SJCRH30 (cell line): ENCODE results near the gene ACTL8. TPM values are rescaled to one million over a fixed set of nuclear protein-coding genes. Genes with fewer than 3 reads are reported as not detected.

Experiments used
- DNase-seq, 2 experiments: peaks; one replicate each; pipeline ENCODE4 v3.0.0-alpha.2; 2015 to 2020
- H3K27ac ChIP-seq: fragments of 250-450 bp; sonication (Bioruptor Pico); 2 replicates; pipeline ENCODE4 v1.5.1; 2020; ENCODE audit warnings: mild to moderate bottlenecking, moderate library complexity
- H3K27me3 ChIP-seq: fragments of 250-450 bp; sonication (Bioruptor Pico); 2 replicates; pipeline ENCODE4 v1.5.1; 2020; ENCODE audit warnings: mild to moderate bottlenecking, moderate library complexity
- H3K36me3 ChIP-seq: fragments of 250-450 bp; sonication (Bioruptor Pico); 2 replicates; pipeline ENCODE4 v1.5.1; 2020; ENCODE audit warnings: mild to moderate bottlenecking, moderate library complexity
- H3K4me1 ChIP-seq: fragments of 250-450 bp; sonication (Bioruptor Pico); 2 replicates; pipeline ENCODE4 v1.5.1; 2020; ENCODE audit warnings: mild to moderate bottlenecking, moderate library complexity
- H3K4me3 ChIP-seq: fragments of 250-450 bp; sonication (Bioruptor Pico); 2 replicates; pipeline ENCODE4 v1.5.1; 2020; ENCODE audit warnings: mild to moderate bottlenecking, moderate library complexity
- H3K9me3 ChIP-seq: fragments of 250-450 bp; sonication (Bioruptor Pico); replicated peaks from 2 replicates; pipeline ENCODE4 v1.5.1; 2020; ENCODE audit warnings: mild to moderate bottlenecking, moderate library complexity
- total RNA-seq: library from RNA; depleted of rRNA; stranded (reverse); fragments of >200 nt; shearing (Covaris generic); gene quantifications from 2 replicates; pipeline ENCODE4 v1.2.3, GENCODE V29; 2014

The ACTL8 gene
- total RNA-seq, 1 experiment from 2014 or later: 0.08 TPM

GRCh38 chr1:17728123-17728712 is 26.9 kb upstream of the ACTL8 start:
- no peak overlapping the region for H3K4me3 ChIP-seq
- no peak overlapping the region for H3K27ac ChIP-seq
- H3K9me3 ChIP-seq: no peaks in the 10 kb centered on the region
- no peaks in the 10 kb centered on the region for H3K36me3 ChIP-seq
- no peaks in the 10 kb centered on the region for H3K4me1 ChIP-seq
- peaks cover 18% of the 10 kb centered on the region; the same call in 1 of the 2 replicates for H3K27me3 ChIP-seq
- DNase-seq: no peak

GRCh38 chr1:17729248-17729647 is 25.9 kb upstream of the ACTL8 start:
- no peak overlapping the region for H3K27ac ChIP-seq
- peaks cover 22% of the 10 kb centered on the region; the same call in 1 of the 2 replicates for H3K27me3 ChIP-seq
- DNase-seq: no peak
- H3K4me3 ChIP-seq: no peak overlapping the region
- no peaks in the 10 kb centered on the region for H3K4me1 ChIP-seq
- no peaks in the 10 kb centered on the region for H3K9me3 ChIP-seq
- no peaks in the 10 kb centered on the region for H3K36me3 ChIP-seq

- Histone ChIP-seq H3K4me1 (no peaks in the 10 kb centered on the region), H3K9me3 (no peaks in the 10 kb centered on the region), H3K36me3 (no peaks in the 10 kb centered on the region), H3K27ac (no peak overlapping the region), H3K4me3 (no peak overlapping the region), H3K27me3 (peaks cover 26% of the 10 kb centered on the region; the same call in 1 of the 2 replicates)
- no peak for DNase-seq
Observed at GRCh38 chr1:17729909-17730308, 25.2 kb upstream of the ACTL8 start.

- DNase-seq: no peak
- Histone ChIP-seq H3K36me3 (no peaks in the 10 kb centered on the region), H3K27ac (no peak overlapping the region), H3K4me3 (no peak overlapping the region), H3K27me3 (peaks cover 24% of the 10 kb centered on the region; the same call in 1 of the 2 replicates), H3K4me1 (no peaks in the 10 kb centered on the region), H3K9me3 (no peaks in the 10 kb centered on the region)
Observed at GRCh38 chr1:17731460-17731859, 23.7 kb upstream of the ACTL8 start.

- Histone ChIP-seq H3K4me3 (no peak overlapping the region), H3K36me3 (no peaks in the 10 kb centered on the region), H3K27me3 (peaks cover 33% of the 10 kb centered on the region; the same call in 1 of the 2 replicates), H3K4me1 (no peaks in the 10 kb centered on the region), H3K27ac (no peak overlapping the region), H3K9me3 (no peaks in the 10 kb centered on the region)
- no peak for DNase-seq
Observed at GRCh38 chr1:17732475-17732874, 22.7 kb upstream of the ACTL8 start.

- Histone ChIP-seq H3K27ac (no peak overlapping the region), H3K4me1 (no peaks in the 10 kb centered on the region), H3K27me3 (peaks cover 33% of the 10 kb centered on the region; the same call in 1 of the 2 replicates), H3K9me3 (no peaks in the 10 kb centered on the region), H3K4me3 (no peak overlapping the region), H3K36me3 (no peaks in the 10 kb centered on the region)
- DNase-seq: no peak
Observed at GRCh38 chr1:17733661-17734060, 21.5 kb upstream of the ACTL8 start.

- Histone ChIP-seq H3K36me3 (no peaks in the 10 kb centered on the region), H3K27ac (no peak overlapping the region), H3K9me3 (no peaks in the 10 kb centered on the region), H3K27me3 (peaks cover 33% of the 10 kb centered on the region; the same call in 1 of the 2 replicates), H3K4me1 (no peaks in the 10 kb centered on the region), H3K4me3 (no peak overlapping the region)
- no peak for DNase-seq
Observed at GRCh38 chr1:17734609-17735008, 20.5 kb upstream of the ACTL8 start.

GRCh38 chr1:17735348-17735747 is 19.8 kb upstream of the ACTL8 start:
- H3K36me3 ChIP-seq: no peaks in the 10 kb centered on the region
- no peak for DNase-seq
- no peaks in the 10 kb centered on the region for H3K4me1 ChIP-seq
- H3K4me3 ChIP-seq: no peak overlapping the region
- no peaks in the 10 kb centered on the region for H3K9me3 ChIP-seq
- H3K27ac ChIP-seq: no peak overlapping the region
- peaks cover 30% of the 10 kb centered on the region; the same call in 1 of the 2 replicates for H3K27me3 ChIP-seq

- no peaks in the 10 kb centered on the region for H3K4me1 ChIP-seq
- no peak overlapping the region for H3K4me3 ChIP-seq
- DNase-seq: no peak
- no peak overlapping the region for H3K27ac ChIP-seq
- H3K36me3 ChIP-seq: no peaks in the 10 kb centered on the region
- no peaks in the 10 kb centered on the region for H3K9me3 ChIP-seq
- peaks cover 30% of the 10 kb centered on the region; the same call in 1 of the 2 replicates for H3K27me3 ChIP-seq
Observed at GRCh38 chr1:17735793-17736192, 19.3 kb upstream of the ACTL8 start.

GRCh38 chr1:17736625-17737024 is 18.5 kb upstream of the ACTL8 start:
- no peaks in the 10 kb centered on the region for H3K9me3 ChIP-seq
- H3K27me3 ChIP-seq: peaks cover 30% of the 10 kb centered on the region; the same call in 1 of the 2 replicates
- H3K36me3 ChIP-seq: no peaks in the 10 kb centered on the region
- H3K4me1 ChIP-seq: no peaks in the 10 kb centered on the region
- no peak for DNase-seq
- H3K4me3 ChIP-seq: no peak overlapping the region
- no peak overlapping the region for H3K27ac ChIP-seq

- H3K27ac ChIP-seq: no peak overlapping the region
- H3K27me3 ChIP-seq: peaks cover 25% of the 10 kb centered on the region; the same call in 1 of the 2 replicates
- H3K36me3 ChIP-seq: no peaks in the 10 kb centered on the region
- H3K9me3 ChIP-seq: no peaks in the 10 kb centered on the region
- H3K4me1 ChIP-seq: no peaks in the 10 kb centered on the region
- no peak overlapping the region for H3K4me3 ChIP-seq
- no peak for DNase-seq
Observed at GRCh38 chr1:17739050-17739449, 16.1 kb upstream of the ACTL8 start.

- peaks cover 31% of the 10 kb centered on the region; the same call in 1 of the 2 replicates for H3K27me3 ChIP-seq
Observed at GRCh38 chr1:17741052-17741451, 14.1 kb upstream of the ACTL8 start.

GRCh38 chr1:17742583-17742982 is 12.6 kb upstream of the ACTL8 start:
- DNase-seq: no peak

More at GRCh38 chr1:17741052-17741451, 14.1 kb upstream of the ACTL8 start:
- Histone ChIP-seq H3K27ac (no peak overlapping the region), H3K4me3 (no peak overlapping the region), H3K36me3 (no peaks in the 10 kb centered on the region), H3K9me3 (no peaks in the 10 kb centered on the region), H3K4me1 (no peaks in the 10 kb centered on the region)
- DNase-seq: no peak

GRCh38 chr1:17743008-17743647 is 12.0 kb upstream of the ACTL8 start:
- Histone ChIP-seq H3K4me1 (no peaks in the 10 kb centered on the region), H3K27ac (no peak overlapping the region), H3K9me3 (no peaks in the 10 kb centered on the region), H3K27me3 (peaks cover 19% of the 10 kb centered on the region; the same call in 1 of the 2 replicates), H3K4me3 (no peak overlapping the region), H3K36me3 (no peaks in the 10 kb centered on the region)
- no peak for DNase-seq

More at GRCh38 chr1:17742583-17742982, 12.6 kb upstream of the ACTL8 start:
- Histone ChIP-seq H3K27me3 (peaks cover 19% of the 10 kb centered on the region; the same call in 1 of the 2 replicates), H3K9me3 (no peaks in the 10 kb centered on the region), H3K4me3 (no peak overlapping the region), H3K27ac (no peak overlapping the region), H3K36me3 (no peaks in the 10 kb centered on the region), H3K4me1 (no peaks in the 10 kb centered on the region)

- no peak for DNase-seq
- no peak overlapping the region for H3K4me3 ChIP-seq
- no peaks in the 10 kb centered on the region for H3K9me3 ChIP-seq
- no peak overlapping the region for H3K27ac ChIP-seq
- no peaks in the 10 kb centered on the region for H3K4me1 ChIP-seq
- no peaks in the 10 kb centered on the region for H3K36me3 ChIP-seq
- H3K27me3 ChIP-seq: peaks cover 19% of the 10 kb centered on the region; the same call in 1 of the 2 replicates
Observed at GRCh38 chr1:17743925-17744324, 11.2 kb upstream of the ACTL8 start.
